Fibroblast of skin of scalp (primary cell): ENCODE results near the gene KRTAP22-2.

Experiments used
- DNase-seq: peaks from one replicate; pipeline ENCODE4 v3.0.0-alpha.2; 2013

Gene KRTAP22-2

GRCh38 chr21:30561957-30562356, 28.2 kb downstream of the KRTAP22-2 start:
- DNase-seq, result no peak

DNA sequence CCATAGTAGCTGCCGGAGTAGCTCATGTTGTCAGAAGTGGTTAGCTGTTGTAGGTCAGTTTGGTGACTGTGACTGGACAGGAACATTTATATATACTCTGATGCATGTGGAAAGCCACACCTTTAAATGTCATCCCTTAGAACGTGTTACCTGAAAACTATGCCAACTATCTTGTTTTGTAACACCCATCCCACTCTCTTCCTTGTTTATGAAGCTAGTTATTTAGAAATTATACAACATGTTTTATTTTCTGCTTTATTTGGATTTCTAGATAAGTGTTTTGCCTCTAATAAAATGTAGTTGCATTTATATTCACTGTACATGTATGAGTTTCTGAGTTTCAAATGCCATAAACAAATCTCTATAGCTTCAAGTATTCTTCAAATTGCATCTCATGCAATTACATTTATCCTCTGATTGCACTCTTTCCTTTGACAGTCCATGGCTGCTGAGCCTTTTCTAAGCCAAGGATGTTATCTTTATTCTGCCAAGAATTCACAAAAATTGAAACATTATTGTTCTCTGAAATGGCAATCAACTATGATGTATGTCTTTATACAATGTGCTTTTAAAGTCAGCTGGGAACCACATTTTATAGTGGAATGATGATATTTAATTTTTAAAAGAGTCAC, 28.8 kb downstream of the KRTAP22-2 start, which contains the start of gene KRTAP19-7:
KRTAP19-7 (minus strand) TSS at position 51 of the 632 bp plus-strand sequence; CDS start at position 26, 25 bp downstream.
- no peak for DNase-seq

- DNase-seq, result no peak
Measured at GRCh38 chr21:30555095-30555494, 35.1 kb downstream of the KRTAP22-2 start.

DNA sequence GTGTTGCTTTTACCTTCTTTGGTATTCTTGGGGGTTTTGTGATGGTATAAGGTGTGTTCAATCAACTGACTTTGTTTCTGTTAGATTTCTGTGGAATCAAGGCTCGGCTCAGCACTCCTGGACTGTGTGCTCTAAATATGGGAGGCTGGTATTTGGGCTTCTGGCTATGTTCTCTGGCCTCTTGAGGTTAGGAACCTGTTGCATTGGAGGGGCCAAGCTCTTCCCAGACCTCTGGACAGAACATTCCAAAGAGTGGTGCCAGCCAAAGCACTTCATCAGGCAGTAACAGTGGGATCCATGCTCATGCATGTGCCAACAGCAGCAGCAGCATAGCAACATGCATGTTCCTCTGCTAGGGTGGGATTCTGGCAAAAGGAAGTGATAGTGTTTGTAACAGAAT, 37.4 kb downstream of the KRTAP22-2 start:
- no peak for DNase-seq

DNA sequence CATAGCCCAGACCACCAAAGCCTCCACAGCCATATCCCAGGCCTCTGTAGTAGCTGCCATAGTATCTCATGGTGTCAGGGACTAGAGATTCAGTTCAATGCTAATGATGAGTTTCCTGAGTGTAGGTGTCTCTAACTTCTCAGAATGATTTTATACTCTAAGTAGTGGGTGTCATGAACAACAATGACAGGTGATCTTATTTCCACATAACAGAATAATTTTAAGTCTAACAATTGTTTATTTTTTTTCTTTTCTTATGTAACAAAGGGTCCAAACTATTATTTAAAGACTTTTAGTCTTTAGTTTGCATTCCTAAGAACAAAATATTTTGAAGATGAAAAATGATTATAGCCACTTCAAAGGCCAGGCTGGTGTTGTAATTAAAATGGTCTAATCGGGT, 48.4 kb downstream of the KRTAP22-2 start, which contains the start of gene KRTAP19-6:
KRTAP19-6 (minus strand) TSS at position 101 of the 400 bp plus-strand sequence; CDS start at position 70, 31 bp downstream.
- DNase-seq, result no peak
